Measurements from ENCODE around the gene THSD4.

The THSD4 gene

DNA sequence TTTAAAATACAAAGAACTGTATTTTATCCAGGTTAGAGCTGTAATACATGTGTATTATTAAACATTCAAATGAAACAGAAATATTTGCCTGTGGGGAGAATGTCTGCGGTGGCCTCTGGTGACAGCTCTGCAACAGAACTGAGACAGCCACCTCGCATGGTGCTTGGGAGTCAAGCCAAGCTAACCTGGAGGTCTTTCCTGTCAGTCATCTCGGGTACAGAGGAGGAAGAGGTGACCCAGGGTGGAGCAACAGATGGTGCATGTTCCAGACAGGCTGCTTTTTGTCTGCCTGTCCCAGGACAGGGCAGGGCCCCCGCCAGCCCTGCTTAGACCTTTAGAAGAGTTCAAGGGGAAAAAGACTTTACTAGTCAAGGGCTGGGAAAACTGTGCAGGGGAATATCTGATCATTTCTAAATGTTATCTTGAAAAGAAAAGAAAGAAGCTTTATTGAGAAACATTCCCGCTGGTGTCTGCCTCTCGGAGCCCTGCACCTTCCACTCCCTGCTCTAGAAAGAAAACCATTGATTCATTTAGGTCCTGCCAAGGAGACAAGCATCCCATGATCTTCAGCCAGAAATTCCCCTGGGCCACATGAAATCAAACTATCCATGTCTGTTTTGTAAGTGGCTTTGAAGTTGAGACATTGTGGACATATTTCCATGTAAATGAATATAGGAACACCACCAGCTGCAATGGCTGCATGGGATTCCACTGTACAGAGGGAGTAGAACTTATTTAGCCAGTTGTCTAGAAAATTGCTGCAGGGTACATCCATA, 689.6 kb downstream of the THSD4 start:
- TF ChIP-seq, protein P1, sequence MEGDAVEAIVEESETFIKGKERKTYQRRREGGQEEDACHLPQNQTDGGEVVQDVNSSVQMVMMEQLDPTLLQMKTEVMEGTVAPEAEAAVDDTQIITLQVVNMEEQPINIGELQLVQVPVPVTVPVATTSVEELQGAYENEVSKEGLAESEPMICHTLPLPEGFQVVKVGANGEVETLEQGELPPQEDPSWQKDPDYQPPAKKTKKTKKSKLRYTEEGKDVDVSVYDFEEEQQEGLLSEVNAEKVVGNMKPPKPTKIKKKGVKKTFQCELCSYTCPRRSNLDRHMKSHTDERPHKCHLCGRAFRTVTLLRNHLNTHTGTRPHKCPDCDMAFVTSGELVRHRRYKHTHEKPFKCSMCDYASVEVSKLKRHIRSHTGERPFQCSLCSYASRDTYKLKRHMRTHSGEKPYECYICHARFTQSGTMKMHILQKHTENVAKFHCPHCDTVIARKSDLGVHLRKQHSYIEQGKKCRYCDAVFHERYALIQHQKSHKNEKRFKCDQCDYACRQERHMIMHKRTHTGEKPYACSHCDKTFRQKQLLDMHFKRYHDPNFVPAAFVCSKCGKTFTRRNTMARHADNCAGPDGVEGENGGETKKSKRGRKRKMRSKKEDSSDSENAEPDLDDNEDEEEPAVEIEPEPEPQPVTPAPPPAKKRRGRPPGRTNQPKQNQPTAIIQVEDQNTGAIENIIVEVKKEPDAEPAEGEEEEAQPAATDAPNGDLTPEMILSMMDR (IDR thresholded peaks at IDR 0.05; ENCODE audit: low read depth, low read length, missing control alignments) = no peak
- no peak for DNase-seq (ENCODE audit: extremely low read depth, low read depth)
- no peak overlapping the region for H3K4me3 ChIP-seq (replicated peaks; ENCODE audit: low read depth, low read length)

DNA sequence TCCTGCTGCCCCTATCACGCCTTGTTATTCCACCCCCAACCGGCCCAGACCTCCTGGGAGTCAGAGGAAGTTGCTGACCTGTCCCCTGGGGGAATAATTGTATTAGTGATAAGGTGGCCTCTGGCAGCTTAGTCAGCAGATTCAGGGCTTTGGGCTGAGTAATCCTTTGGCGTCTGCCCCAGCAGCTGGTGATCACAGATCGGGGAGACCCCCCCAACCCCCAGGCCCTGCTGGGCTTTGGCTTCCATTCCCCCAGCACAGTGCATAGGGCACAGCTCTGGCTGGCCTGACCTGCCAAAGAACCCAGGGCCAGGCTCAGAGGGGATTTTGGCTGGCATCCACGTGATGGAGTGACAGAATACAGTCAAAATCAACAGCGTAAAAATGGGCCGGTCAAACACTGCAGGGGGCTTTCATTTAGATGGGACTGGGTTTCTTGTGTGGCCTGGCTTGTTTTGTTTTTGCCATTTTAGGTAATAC, 691.2 kb downstream of the THSD4 start:
- TF ChIP-seq, protein P1 (IDR thresholded peaks at IDR 0.05; ENCODE audit: low read depth, low read length, missing control alignments) = no peak
- DNase-seq (ENCODE audit: extremely low read depth, low read depth) = peak; percentile 17
- H3K4me3 ChIP-seq (replicated peaks; ENCODE audit: low read depth, low read length) = no peak overlapping the region

DNA sequence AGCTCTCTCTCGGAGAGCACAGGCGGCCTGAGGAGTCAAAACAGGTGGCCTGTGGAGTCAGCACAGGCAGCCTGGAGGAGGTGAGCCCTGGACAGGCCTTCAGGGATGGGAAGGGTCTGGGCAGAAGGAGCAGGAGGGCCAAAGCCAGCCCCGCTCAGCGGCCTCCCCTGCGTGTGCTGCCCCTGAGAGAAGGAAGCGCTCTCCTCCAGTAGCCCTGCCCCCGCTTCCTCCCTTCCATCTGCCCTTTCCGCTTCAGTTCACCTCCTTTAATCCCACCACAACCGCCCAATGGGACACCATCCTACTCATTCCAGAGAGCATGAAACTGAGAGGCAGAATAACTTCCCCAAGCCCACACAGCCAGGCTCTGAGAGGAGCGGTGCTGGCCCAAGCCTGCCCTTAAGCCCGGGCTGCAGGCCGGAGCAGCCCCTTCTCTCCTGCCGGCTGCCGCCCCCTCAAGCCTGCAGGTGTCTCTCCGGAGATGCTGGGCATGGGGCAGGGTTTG, 691.9 kb downstream of the THSD4 start:
- DNase-seq (ENCODE audit: extremely low read depth, low read depth) = no peak
- TF ChIP-seq, protein P1 (IDR thresholded peaks at IDR 0.05; ENCODE audit: low read depth, low read length, missing control alignments) = no peak
- no peak overlapping the region for H3K4me3 ChIP-seq (replicated peaks; ENCODE audit: low read depth, low read length)

GRCh38 chr15:71807691-71808091, 692.4 kb downstream of the THSD4 start:
- DNase-seq (ENCODE audit: extremely low read depth, low read depth) = no peak
- TF ChIP-seq, protein P1 (IDR thresholded peaks at IDR 0.05; ENCODE audit: low read depth, low read length, missing control alignments) = no peak
- H3K4me3 ChIP-seq (replicated peaks; ENCODE audit: low read depth, low read length) = no peak overlapping the region

DNA sequence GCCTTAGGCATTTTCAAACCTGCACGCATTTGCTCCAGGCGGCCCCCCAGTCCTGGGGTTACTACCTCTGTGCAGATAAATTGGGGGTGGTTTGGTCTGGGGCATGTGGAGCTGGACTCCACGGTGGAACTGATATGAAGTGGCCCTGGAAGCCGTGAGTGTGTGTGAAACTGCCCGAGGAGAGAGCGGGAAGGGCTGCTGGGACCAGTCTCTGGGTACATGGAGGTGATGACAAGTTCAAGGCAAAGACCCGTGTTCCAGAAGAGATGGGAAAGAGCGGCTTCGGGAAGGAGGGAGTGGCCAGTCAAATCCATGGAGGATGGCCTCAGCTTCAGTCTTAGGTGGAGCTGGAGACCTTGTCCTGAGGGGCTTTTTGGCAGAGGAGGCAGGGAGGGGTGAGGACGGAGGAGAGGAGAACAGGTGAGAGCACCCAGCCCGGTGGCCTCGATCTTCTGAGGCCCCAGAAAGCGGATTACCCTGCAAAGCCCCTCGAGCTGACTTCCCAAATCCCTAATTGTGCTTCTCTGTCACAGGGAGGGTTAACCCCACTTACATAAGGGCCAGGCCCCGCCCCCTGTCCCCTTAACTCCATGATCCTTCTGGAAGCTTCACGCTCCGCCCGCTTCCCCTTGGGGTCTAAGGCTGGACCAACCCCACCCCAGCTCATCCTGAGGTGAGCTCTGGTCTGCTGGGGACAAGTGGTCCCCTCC, 693.2 kb downstream of the THSD4 start:
- TF ChIP-seq, protein P1 (IDR thresholded peaks at IDR 0.05; ENCODE audit: low read depth, low read length, missing control alignments) = no peak
- no peak for DNase-seq (ENCODE audit: extremely low read depth, low read depth)
- no peak overlapping the region for H3K4me3 ChIP-seq (replicated peaks; ENCODE audit: low read depth, low read length)

DNA sequence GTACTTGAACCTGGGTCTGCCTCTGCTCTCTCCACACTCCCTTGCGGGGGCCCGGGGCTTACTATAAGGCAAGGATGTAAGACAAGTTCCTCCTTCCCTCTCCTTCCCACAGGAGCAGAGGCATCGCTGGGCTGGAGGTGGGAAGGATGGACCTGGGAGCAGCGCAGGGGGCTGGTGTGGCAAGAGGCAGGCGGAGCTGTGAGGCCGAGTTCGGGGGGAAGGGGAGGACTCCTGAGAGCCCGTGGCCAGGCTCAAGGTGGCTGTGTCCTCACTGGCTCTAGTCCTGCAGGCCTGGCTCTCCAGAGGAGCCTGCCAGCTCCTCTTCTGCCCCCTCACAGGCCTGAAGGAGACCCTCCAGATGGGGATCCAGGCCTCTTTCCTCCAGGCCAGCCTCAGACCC, 694.1 kb downstream of the THSD4 start:
- H3K4me3 ChIP-seq (replicated peaks; ENCODE audit: low read depth, low read length) = no peak overlapping the region
- DNase-seq (ENCODE audit: extremely low read depth, low read depth) = no peak
- TF ChIP-seq, protein P1 (IDR thresholded peaks at IDR 0.05; ENCODE audit: low read depth, low read length, missing control alignments) = no peak
